Measurements from ENCODE around the gene HOXB1. TPM values are rescaled to one million over a fixed set of nuclear protein-coding genes. Genes with fewer than 3 reads are reported as not detected.

The HOXB1 gene
- total and polyA plus RNA-seq, 2 donors (not counting 3 experiments of a cell fraction or from before 2014, with no cell fraction given), result not detected

DNA sequence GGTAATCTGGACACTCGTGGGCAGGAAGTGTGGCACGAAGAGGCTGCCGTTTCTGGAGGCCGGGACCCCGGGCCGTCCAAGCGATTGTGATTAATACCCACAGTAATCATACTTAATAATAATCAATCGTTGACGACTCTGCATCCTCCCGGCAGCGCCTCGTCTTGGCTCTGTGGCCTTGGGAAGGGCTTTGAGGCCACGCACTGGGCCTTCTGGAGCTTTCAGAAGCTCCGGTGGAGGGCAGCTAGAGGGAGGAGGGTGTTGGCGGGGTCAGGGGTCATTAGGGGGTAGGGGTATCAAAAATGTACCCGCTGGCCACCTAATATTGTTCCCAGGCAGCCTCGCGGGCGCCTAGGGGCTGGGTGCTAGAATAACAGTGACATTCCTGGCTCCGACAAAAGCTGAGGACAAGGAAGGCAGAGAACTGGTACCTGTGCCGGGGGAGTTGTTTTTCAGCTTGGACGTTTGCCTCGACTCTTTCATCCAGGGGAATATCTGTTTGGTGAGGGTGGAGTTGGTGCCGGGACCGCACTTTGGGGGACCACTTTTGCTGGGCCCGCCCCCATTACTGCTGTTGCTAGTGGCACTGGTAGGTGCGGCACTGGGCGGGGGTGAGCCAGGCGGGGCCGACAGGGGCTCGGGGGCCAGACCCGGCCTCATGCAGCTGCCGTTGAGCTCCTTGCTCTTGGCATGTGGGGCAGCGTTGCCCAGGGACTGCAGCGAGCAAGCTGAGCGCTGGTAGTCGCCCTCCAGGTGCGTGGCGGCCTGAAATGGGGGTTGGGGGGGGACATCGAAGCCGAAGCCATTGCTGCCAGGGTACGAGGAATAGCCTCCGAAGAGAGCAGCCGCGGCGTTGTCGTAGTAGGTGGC is 21.0 kb upstream of the HOXB1 start:
- H3K27me3 ChIP-seq (ENCODE audit: control insufficient read depth in 2 of 2, insufficient read depth in 2 of 2, low read length in 2 of 2), result no peaks in the 10 kb centered on the region
- FAIRE-seq, result no peak
- peaks cover 10 to 14% of the 10 kb centered on the region in 2 experiments for H3K36me3 ChIP-seq (ENCODE audit: control insufficient read depth in 2 of 2, extremely low read depth in 1 of 2, insufficient read depth in 2 of 2, low read length in 2 of 2)
- H3K4me2 ChIP-seq (ENCODE audit: insufficient read depth, low read length), result no peak overlapping the region
- intact Hi-C loops (cut with micrococcal nuclease), result no loop called here
- H3K4me1 ChIP-seq (ENCODE audit: control insufficient read depth, extremely low read depth, insufficient read depth, low read length), result peaks cover 37% of the 10 kb centered on the region
- POLR2A ChIA-PET, result no interaction called here
- no peak overlapping the region for H3K9ac ChIP-seq (replicated peaks; ENCODE audit: extremely low read depth, insufficient read depth, low read length)
- no TSS peak for BruUV-seq (replicated peaks)
- no peak overlapping the region for H3K27ac ChIP-seq (ENCODE audit: insufficient read depth, low read depth, low read length)
- TF ChIP-seq, protein P1, sequence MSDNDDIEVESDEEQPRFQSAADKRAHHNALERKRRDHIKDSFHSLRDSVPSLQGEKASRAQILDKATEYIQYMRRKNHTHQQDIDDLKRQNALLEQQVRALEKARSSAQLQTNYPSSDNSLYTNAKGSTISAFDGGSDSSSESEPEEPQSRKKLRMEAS (IDR thresholded peaks at IDR 0.05; ENCODE audit: insufficient read depth, insufficient read length), result no peak
- no peak for TF ChIP-seq JUN (IDR thresholded peaks at IDR 0.05; ENCODE audit: borderline replicate concordance, insufficient read depth, insufficient read length, low read depth)
- no peak for TF ChIP-seq GATA2 (IDR thresholded peaks at IDR 0.05; ENCODE audit: insufficient read depth, insufficient read length, low read depth, low read length)
- dilution Hi-C loops (cut with MboI; ENCODE audit: extremely low pct_ligation_motif_present, low sequenced_read_pairs), result no loop called here
- CTCF ChIA-PET, result no interaction called here
- no peak overlapping the region for H3K4me3 ChIP-seq (replicated peaks in 1 of 3; ENCODE audit: insufficient read depth in 1 of 3, low read depth in 1 of 3, low read length in 3 of 3)
- H3K79me2 ChIP-seq (ENCODE audit: control insufficient read depth, insufficient read depth, low read length), result peaks cover 49% of the 10 kb centered on the region
- no peak overlapping the region for H2AFZ ChIP-seq (ENCODE audit: low read depth, low read length)
- no peaks in the 10 kb centered on the region for H4K20me1 ChIP-seq (replicated peaks; ENCODE audit: control insufficient read depth, extremely low read depth, insufficient read depth, low read length)
- no peak for DNase-seq (ENCODE audit: low read depth, low spot score)
- no peaks in the 10 kb centered on the region for H3K9me1 ChIP-seq (replicated peaks; ENCODE audit: control insufficient read depth, extremely low read depth, insufficient read depth, low read length)
- no peaks in the 10 kb centered on the region for H3K9me3 ChIP-seq (replicated peaks; ENCODE audit: control insufficient read depth, insufficient read depth, low read length)

DNA sequence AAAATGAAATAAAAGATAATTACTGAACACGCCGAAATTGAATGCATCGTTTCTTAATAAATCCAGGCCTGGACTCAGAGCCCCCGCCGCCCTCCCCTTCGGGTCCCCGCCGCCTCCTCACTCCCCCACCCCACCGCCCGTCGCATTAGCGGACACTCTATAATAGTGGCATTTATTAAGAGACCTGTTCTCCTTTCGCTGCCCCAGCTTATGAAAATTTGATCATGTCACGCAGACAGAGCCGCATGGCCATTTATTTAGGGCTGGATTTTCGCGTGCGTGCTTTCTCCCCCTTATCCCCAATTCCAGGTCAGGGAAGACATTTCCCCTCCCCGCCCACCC is 20.4 kb upstream of the HOXB1 start:
- no peak overlapping the region for H3K4me2 ChIP-seq (ENCODE audit: insufficient read depth, low read length)

More for the DNA sequence above, 20.4 kb upstream of the HOXB1 start:
- Histone ChIP-seq H3K27ac (ENCODE audit: insufficient read depth, low read depth, low read length) (no peak overlapping the region), H3K4me3 (replicated peaks in 1 of 3; ENCODE audit: insufficient read depth in 1 of 3, low read depth in 1 of 3, low read length in 3 of 3) (no peak overlapping the region), H3K27me3 (ENCODE audit: control insufficient read depth in 2 of 2, insufficient read depth in 2 of 2, low read length in 2 of 2) (no peaks in the 10 kb centered on the region), H3K9me1 (replicated peaks; ENCODE audit: control insufficient read depth, extremely low read depth, insufficient read depth, low read length) (no peaks in the 10 kb centered on the region), H4K20me1 (replicated peaks; ENCODE audit: control insufficient read depth, extremely low read depth, insufficient read depth, low read length) (no peaks in the 10 kb centered on the region), H2AFZ (ENCODE audit: low read depth, low read length) (no peak overlapping the region), H3K4me1 (ENCODE audit: control insufficient read depth, extremely low read depth, insufficient read depth, low read length) (peaks cover 37% of the 10 kb centered on the region), H3K79me2 (ENCODE audit: control insufficient read depth, insufficient read depth, low read length) (peaks cover 48% of the 10 kb centered on the region), H3K36me3 (ENCODE audit: control insufficient read depth in 2 of 2, extremely low read depth in 1 of 2, insufficient read depth in 2 of 2, low read length in 2 of 2) (peaks cover 10 to 14% of the 10 kb centered on the region in 2 experiments), H3K9me3 (replicated peaks; ENCODE audit: control insufficient read depth, insufficient read depth, low read length) (no peaks in the 10 kb centered on the region), H3K9ac (replicated peaks; ENCODE audit: extremely low read depth, insufficient read depth, low read length) (no peak overlapping the region)
- DNase-seq (ENCODE audit: low read depth, low spot score), result no peak
- no TSS peak for BruUV-seq (replicated peaks)
- FAIRE-seq, result no peak
- dilution Hi-C loops (cut with MboI; ENCODE audit: extremely low pct_ligation_motif_present, low sequenced_read_pairs), result no loop called here
- POLR2A ChIA-PET, result no interaction called here
- intact Hi-C loops (cut with micrococcal nuclease), result no loop called here
- CTCF ChIA-PET, result no interaction called here
- TF ChIP-seq MYC (IDR thresholded peaks at IDR 0.05; ENCODE audit: low read depth, low read length) (no peak), POLR2A (IDR thresholded peaks at IDR 0.05; ENCODE audit: low read depth, low read length) (no peak), JUN (IDR thresholded peaks at IDR 0.05; ENCODE audit: borderline replicate concordance, insufficient read depth, insufficient read length, low read depth) (no peak), GATA2 (IDR thresholded peaks at IDR 0.05; ENCODE audit: insufficient read depth, insufficient read length, low read depth, low read length) (no peak), POLR2AphosphoS5 (IDR thresholded peaks at IDR 0.05; ENCODE audit: insufficient read depth, low read depth, low read length) (no peak), EZH2 (IDR thresholded peaks at IDR 0.05; ENCODE audit: borderline replicate concordance, low read depth, low read length, severe bottlenecking) (no peak), FOS (IDR thresholded peaks at IDR 0.05; ENCODE audit: borderline replicate concordance, insufficient read depth, low read length) (no peak)
- TF ChIP-seq, protein P2, sequence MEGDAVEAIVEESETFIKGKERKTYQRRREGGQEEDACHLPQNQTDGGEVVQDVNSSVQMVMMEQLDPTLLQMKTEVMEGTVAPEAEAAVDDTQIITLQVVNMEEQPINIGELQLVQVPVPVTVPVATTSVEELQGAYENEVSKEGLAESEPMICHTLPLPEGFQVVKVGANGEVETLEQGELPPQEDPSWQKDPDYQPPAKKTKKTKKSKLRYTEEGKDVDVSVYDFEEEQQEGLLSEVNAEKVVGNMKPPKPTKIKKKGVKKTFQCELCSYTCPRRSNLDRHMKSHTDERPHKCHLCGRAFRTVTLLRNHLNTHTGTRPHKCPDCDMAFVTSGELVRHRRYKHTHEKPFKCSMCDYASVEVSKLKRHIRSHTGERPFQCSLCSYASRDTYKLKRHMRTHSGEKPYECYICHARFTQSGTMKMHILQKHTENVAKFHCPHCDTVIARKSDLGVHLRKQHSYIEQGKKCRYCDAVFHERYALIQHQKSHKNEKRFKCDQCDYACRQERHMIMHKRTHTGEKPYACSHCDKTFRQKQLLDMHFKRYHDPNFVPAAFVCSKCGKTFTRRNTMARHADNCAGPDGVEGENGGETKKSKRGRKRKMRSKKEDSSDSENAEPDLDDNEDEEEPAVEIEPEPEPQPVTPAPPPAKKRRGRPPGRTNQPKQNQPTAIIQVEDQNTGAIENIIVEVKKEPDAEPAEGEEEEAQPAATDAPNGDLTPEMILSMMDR (IDR thresholded peaks at IDR 0.05; ENCODE audit: extremely low read depth in 1 of 2, insufficient read depth in 1 of 2, low read depth in 1 of 2, low read length in 2 of 2), result no peak
- TF ChIP-seq, protein P1 (IDR thresholded peaks at IDR 0.05; ENCODE audit: insufficient read depth, insufficient read length), result no peak
